ENCODE results near the gene ST8SIA5.

The ST8SIA5 gene

GRCh38 chr18:46675112-46675511, 81.7 kb downstream of the ST8SIA5 start:
- DNase-seq (ENCODE audit: low read depth in 2 of 2, low spot score in 1 of 2): no peak

GRCh38 chr18:46672062-46672970, 84.5 kb downstream of the ST8SIA5 start:
- no peak for DNase-seq (ENCODE audit: low read depth in 2 of 2, low spot score in 1 of 2)

GRCh38 chr18:46668694-46669093, 88.2 kb downstream of the ST8SIA5 start:
- no peak for DNase-seq (ENCODE audit: low read depth in 2 of 2, low spot score in 1 of 2)

- DNase-seq (ENCODE audit: low read depth in 2 of 2, low spot score in 1 of 2): no peak
Measured at GRCh38 chr18:46668135-46668534, 88.7 kb downstream of the ST8SIA5 start.

GRCh38 chr18:46663539-46663938, 93.3 kb downstream of the ST8SIA5 start:
- DNase-seq (ENCODE audit: low read depth in 2 of 2, low spot score in 1 of 2): no peak

- no peak for DNase-seq (ENCODE audit: low read depth in 2 of 2, low spot score in 1 of 2)
Measured at GRCh38 chr18:46660957-46661749, 95.7 kb downstream of the ST8SIA5 start.

GRCh38 chr18:46659484-46659883, 97.4 kb downstream of the ST8SIA5 start:
- DNase-seq (ENCODE audit: low read depth in 2 of 2, low spot score in 1 of 2): no peak

GRCh38 chr18:46657115-46657955, 99.5 kb downstream of the ST8SIA5 start, which contains the start of gene LOXHD1:
Gene LOXHD1, minus strand, starts transcription at chr18:46657220. Its CDS starts 187 bp downstream, at chr18:46657033.
- no peak for DNase-seq (ENCODE audit: low read depth in 2 of 2, low spot score in 1 of 2)

- no peak for DNase-seq (ENCODE audit: low read depth in 2 of 2, low spot score in 1 of 2)
Measured at GRCh38 chr18:46656326-46657114, 100.3 kb downstream of the ST8SIA5 start.

GRCh38 chr18:46652372-46652771, 104.5 kb downstream of the ST8SIA5 start:
- DNase-seq (ENCODE audit: low read depth in 2 of 2, low spot score in 1 of 2): no peak

- no peak for DNase-seq (ENCODE audit: low read depth in 2 of 2, low spot score in 1 of 2)
Measured at GRCh38 chr18:46650681-46651080, 106.2 kb downstream of the ST8SIA5 start.

- DNase-seq (ENCODE audit: low read depth in 2 of 2, low spot score in 1 of 2): no peak
Measured at GRCh38 chr18:46649071-46649862, 107.6 kb downstream of the ST8SIA5 start.

- no peak for DNase-seq (ENCODE audit: low read depth in 2 of 2, low spot score in 1 of 2)
Measured at GRCh38 chr18:46646468-46646867, 110.4 kb downstream of the ST8SIA5 start.

- DNase-seq (ENCODE audit: low read depth in 2 of 2, low spot score in 1 of 2): no peak
Measured at GRCh38 chr18:46642561-46642960, 114.3 kb downstream of the ST8SIA5 start.

- DNase-seq (ENCODE audit: low read depth in 2 of 2, low spot score in 1 of 2): no peak
Measured at GRCh38 chr18:46641917-46642316, 114.9 kb downstream of the ST8SIA5 start.

- DNase-seq (ENCODE audit: low read depth in 2 of 2, low spot score in 1 of 2): no peak
Measured at GRCh38 chr18:46639386-46639785, 117.5 kb downstream of the ST8SIA5 start.

- DNase-seq (ENCODE audit: low read depth in 2 of 2, low spot score in 1 of 2): no peak
Measured at GRCh38 chr18:46636040-46636630, 120.7 kb downstream of the ST8SIA5 start.

- no peak for DNase-seq (ENCODE audit: low read depth in 2 of 2, low spot score in 1 of 2)
Measured at GRCh38 chr18:46632401-46633071, 124.3 kb downstream of the ST8SIA5 start.

- no peak for DNase-seq (ENCODE audit: low read depth in 2 of 2, low spot score in 1 of 2)
Measured at GRCh38 chr18:46630991-46631390, 125.9 kb downstream of the ST8SIA5 start.
